ENCODE data around the gene EHHADH.

DNA sequence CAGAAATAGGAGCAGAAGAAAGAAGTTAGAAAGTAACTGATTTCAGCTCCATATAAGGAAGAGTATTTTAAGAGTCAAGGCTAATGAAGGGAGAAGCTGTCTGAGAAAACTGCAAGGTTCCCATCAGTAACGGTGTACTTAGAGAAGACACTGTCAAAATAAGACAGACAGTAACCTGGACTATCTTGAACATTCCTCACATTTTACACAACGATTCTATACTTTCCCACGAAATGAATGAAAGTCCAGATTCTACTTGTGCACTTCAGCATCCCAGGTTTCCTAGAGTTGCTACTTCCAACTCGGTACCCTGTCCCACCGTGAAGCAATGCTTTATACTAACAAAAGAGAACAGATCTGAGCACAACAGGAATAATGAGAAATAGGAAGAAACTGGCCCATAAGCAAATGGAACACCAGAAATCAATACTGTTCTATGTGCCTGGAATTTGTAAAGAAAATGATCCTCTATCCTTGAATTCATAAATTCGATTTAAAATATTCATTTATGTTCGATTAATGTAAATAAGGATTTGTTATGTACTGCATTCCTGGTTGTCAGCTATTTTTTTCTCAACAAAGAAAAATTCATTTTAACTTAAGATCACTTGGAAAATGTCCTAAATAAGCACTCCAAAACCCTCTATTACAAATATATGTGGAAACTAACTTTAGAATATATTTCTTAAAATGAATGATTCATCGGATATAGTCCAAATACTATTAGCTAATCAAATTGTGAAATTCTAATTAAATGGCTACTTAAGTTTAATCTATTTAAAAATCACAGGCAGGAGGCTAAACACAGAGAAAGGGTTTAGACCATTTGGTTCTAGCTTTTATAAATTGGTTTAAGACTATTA lies 102.5 kb downstream of the EHHADH start:
- TF ChIP-seq, protein P1, sequence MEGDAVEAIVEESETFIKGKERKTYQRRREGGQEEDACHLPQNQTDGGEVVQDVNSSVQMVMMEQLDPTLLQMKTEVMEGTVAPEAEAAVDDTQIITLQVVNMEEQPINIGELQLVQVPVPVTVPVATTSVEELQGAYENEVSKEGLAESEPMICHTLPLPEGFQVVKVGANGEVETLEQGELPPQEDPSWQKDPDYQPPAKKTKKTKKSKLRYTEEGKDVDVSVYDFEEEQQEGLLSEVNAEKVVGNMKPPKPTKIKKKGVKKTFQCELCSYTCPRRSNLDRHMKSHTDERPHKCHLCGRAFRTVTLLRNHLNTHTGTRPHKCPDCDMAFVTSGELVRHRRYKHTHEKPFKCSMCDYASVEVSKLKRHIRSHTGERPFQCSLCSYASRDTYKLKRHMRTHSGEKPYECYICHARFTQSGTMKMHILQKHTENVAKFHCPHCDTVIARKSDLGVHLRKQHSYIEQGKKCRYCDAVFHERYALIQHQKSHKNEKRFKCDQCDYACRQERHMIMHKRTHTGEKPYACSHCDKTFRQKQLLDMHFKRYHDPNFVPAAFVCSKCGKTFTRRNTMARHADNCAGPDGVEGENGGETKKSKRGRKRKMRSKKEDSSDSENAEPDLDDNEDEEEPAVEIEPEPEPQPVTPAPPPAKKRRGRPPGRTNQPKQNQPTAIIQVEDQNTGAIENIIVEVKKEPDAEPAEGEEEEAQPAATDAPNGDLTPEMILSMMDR (IDR thresholded peaks at IDR 0.05): no peak
- no peak for TF ChIP-seq POLR2A (IDR thresholded peaks at IDR 0.05)

All from uterus (tissue), 2 donors.